ENCODE data around the gene ADGRV1.

DNA sequence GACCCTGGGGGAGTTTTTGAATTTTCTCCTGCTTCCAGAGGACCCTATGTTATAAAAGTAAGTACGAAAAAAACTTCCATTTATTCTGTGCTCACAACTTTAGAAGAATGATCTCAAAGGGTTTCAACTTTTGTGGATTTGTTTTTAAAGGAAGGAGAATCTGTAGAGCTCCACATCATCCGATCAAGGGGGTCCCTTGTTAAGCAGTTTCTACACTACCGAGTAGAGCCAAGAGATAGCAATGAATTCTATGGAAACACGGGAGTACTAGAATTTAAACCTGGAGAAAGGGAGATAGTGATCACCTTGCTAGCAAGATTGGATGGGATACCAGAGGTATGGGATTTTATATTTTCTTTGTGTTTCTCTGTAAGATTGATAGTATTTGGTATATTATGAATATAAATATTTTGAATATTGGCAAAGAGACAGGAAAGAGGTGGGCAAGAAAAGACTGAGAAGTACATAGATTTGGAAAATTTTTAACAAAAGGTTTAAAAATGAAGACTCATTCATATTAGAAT, 84.2 kb downstream of the ADGRV1 start:
- no peak for TF ChIP-seq ZNF416 (tag by site-specific recombination; IDR thresholded peaks at IDR 0.05)
- no peak for TF ChIP-seq ZNF707 (tag by site-specific recombination; IDR thresholded peaks at IDR 0.05)
- TF ChIP-seq CTCF (tag by site-specific recombination; IDR thresholded peaks at IDR 0.05), result no peak
- no peak for TF ChIP-seq TRIM28 (IDR thresholded peaks at IDR 0.05; ENCODE audit: borderline replicate concordance, low read length)
- TF ChIP-seq, protein P1, sequence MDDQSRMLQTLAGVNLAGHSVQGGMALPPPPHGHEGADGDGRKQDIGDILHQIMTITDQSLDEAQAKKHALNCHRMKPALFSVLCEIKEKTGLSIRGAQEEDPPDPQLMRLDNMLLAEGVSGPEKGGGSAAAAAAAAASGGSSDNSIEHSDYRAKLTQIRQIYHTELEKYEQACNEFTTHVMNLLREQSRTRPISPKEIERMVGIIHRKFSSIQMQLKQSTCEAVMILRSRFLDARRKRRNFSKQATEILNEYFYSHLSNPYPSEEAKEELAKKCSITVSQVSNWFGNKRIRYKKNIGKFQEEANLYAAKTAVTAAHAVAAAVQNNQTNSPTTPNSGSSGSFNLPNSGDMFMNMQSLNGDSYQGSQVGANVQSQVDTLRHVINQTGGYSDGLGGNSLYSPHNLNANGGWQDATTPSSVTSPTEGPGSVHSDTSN (CRISPR knock-in tag; IDR thresholded peaks at IDR 0.05), result no peak
- no peak for TF ChIP-seq ZBTB7A (tag by site-specific recombination; IDR thresholded peaks at IDR 0.05; ENCODE audit: low read depth)
- TF ChIP-seq KLF1 (tag by site-specific recombination; IDR thresholded peaks at IDR 0.05), result no peak
- TF ChIP-seq ZNF138 (tag by site-specific recombination; IDR thresholded peaks at IDR 0.05; ENCODE audit: borderline replicate concordance), result no peak
- no peak for TF ChIP-seq MZF1 (tag by site-specific recombination; IDR thresholded peaks at IDR 0.05; ENCODE audit: borderline replicate concordance)
- no peak for TF ChIP-seq SP7 (tag by site-specific recombination; IDR thresholded peaks at IDR 0.05)
- TF ChIP-seq, protein P2, sequence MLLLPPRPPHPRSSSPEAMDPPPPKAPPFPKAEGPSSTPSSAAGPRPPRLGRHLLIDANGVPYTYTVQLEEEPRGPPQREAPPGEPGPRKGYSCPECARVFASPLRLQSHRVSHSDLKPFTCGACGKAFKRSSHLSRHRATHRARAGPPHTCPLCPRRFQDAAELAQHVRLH (tag by site-specific recombination; IDR thresholded peaks at IDR 0.05), result no peak
- no peak for TF ChIP-seq ZNF658 (tag by site-specific recombination; IDR thresholded peaks at IDR 0.05)
